Mesenchymal stem cell (in vitro differentiated cells and primary cell): Measurements from ENCODE around the gene SLC29A3.
A peak's percentile ranks its signal among the peaks of the same experiment; 100 is the strongest.

Source experiments
- DNase-seq: peaks from one replicate; pipeline ENCODE4 v3.0.0-alpha.2; 2013
- H2AFZ ChIP-seq: one replicate; pipeline ENCODE4 v1.6.1; 2013; ENCODE audit warnings: low read depth, mild to moderate bottlenecking, control low read depth, inconsistent platforms, low read length, moderate library complexity
- H2AK5ac ChIP-seq: 2 replicates; pipeline ENCODE4 v1.6.1; 2013; ENCODE audit warnings: low read length, moderate library complexity, mild to moderate bottlenecking, inconsistent platforms; ENCODE audit not compliant: severe bottlenecking
- H2BK120ac ChIP-seq: one replicate; pipeline ENCODE4 v1.6.1; 2013; ENCODE audit warnings: low read depth, mild to moderate bottlenecking, inconsistent platforms, low read length, moderate library complexity
- H2BK12ac ChIP-seq, 2 experiments: one replicate each; pipeline ENCODE4 v1.6.1; 2013; ENCODE audit warnings: inconsistent platforms in 2 of 2, low read length in 2 of 2, mild to moderate bottlenecking in 2 of 2, moderate library complexity in 2 of 2, control low read depth in 1 of 2
- H2BK15ac ChIP-seq: one replicate; pipeline ENCODE4 v1.6.1; 2013; ENCODE audit warnings: mild to moderate bottlenecking, low read depth, inconsistent platforms; ENCODE audit not compliant: poor library complexity, severe bottlenecking
- H2BK5ac ChIP-seq: 2 replicates; pipeline ENCODE4 v1.6.1; 2013; ENCODE audit warnings: low read depth, mild to moderate bottlenecking, low read length, control low read depth, inconsistent platforms; ENCODE audit not compliant: poor library complexity, severe bottlenecking
- H3K14ac ChIP-seq, 2 experiments: one replicate each; pipeline ENCODE4 v1.6.1; 2013; ENCODE audit warnings: inconsistent platforms in 2 of 2, low read length in 2 of 2, control low read depth in 1 of 2, mild to moderate bottlenecking in 1 of 2, moderate library complexity in 1 of 2
- H3K18ac ChIP-seq, 2 experiments: one replicate each; pipeline ENCODE4 v1.6.1; 2013; ENCODE audit warnings: inconsistent platforms in 2 of 2, low read length in 2 of 2, control low read depth in 1 of 2, low read depth in 1 of 2, mild to moderate bottlenecking in 1 of 2
- H3K23ac ChIP-seq, 2 experiments: one replicate each; pipeline ENCODE4 v1.6.1; 2013; ENCODE audit warnings: inconsistent platforms in 2 of 2, low read length in 2 of 2, mild to moderate bottlenecking in 2 of 2, moderate library complexity in 2 of 2, control low read depth in 1 of 2
- H3K27ac ChIP-seq: 2 replicates; pipeline ENCODE4 v1.5.1; 2013; ENCODE audit warnings: mild to moderate bottlenecking, moderate library complexity, low read length, control low read depth, inconsistent platforms; ENCODE audit not compliant: poor library complexity, severe bottlenecking
- H3K27me3 ChIP-seq, 2 experiments: 2 replicates each; pipeline versions ENCODE4 v1.6.1 to v1.7.0; 2013; ENCODE audit warnings: low read length in 2 of 2, mild to moderate bottlenecking in 2 of 2, moderate library complexity in 2 of 2, control low read depth in 1 of 2, inconsistent platforms in 1 of 2; ENCODE audit not compliant: control insufficient read depth in 1 of 2, insufficient read depth in 1 of 2
- H3K36me3 ChIP-seq, 2 experiments: 2 replicates each; pipeline versions ENCODE4 v1.6.1 to v1.7.0; 2013; ENCODE audit warnings: low read length in 2 of 2, control low read depth in 1 of 2, inconsistent platforms in 1 of 2, low read depth in 1 of 2, mild to moderate bottlenecking in 1 of 2; ENCODE audit not compliant: insufficient read depth in 2 of 2, control insufficient read depth in 1 of 2
- H3K4ac ChIP-seq, 2 experiments: one replicate each; pipeline ENCODE4 v1.6.1; 2013; ENCODE audit warnings: inconsistent platforms in 2 of 2, low read length in 2 of 2, mild to moderate bottlenecking in 2 of 2, moderate library complexity in 2 of 2, control low read depth in 1 of 2, low read depth in 1 of 2
- H3K4me1 ChIP-seq: 2 replicates; pipeline ENCODE4 v1.6.1; 2013; ENCODE audit warnings: low read depth, low read length, control low read depth; ENCODE audit not compliant: control insufficient read depth, insufficient read depth
- H3K4me2 ChIP-seq: 2 replicates; pipeline ENCODE4 v1.6.1; 2013; ENCODE audit warnings: low read length, mild to moderate bottlenecking, inconsistent platforms; ENCODE audit not compliant: poor library complexity, severe bottlenecking
- H3K4me3 ChIP-seq, 2 experiments: 2 replicates each; pipeline versions ENCODE4 v1.5.1 to v1.7.0; 2013; ENCODE audit warnings: low read length in 2 of 2, mild to moderate bottlenecking in 2 of 2, control low read depth in 1 of 2, low read depth in 1 of 2; ENCODE audit not compliant: insufficient read depth in 1 of 2
- H3K79me1 ChIP-seq: replicated peaks from 2 replicates; pipeline ENCODE4 v1.6.1; 2013; ENCODE audit warnings: mild to moderate bottlenecking, control low read depth, low read length, inconsistent platforms; ENCODE audit not compliant: poor library complexity, severe bottlenecking
- H3K9ac ChIP-seq: 2 replicates; pipeline ENCODE4 v1.7.0; 2013; ENCODE audit warnings: mild to moderate bottlenecking, low read length, moderate library complexity
- H3K9me3 ChIP-seq: 2 replicates; pipeline ENCODE4 v1.7.0; 2013; ENCODE audit warnings: mild to moderate bottlenecking, low read length; ENCODE audit not compliant: control insufficient read depth
- H4K8ac ChIP-seq: one replicate; pipeline ENCODE4 v1.6.1; 2013; ENCODE audit warnings: inconsistent platforms, mild to moderate bottlenecking, low read length, moderate library complexity
- H4K91ac ChIP-seq: one replicate; pipeline ENCODE4 v1.6.1; 2013; ENCODE audit warnings: mild to moderate bottlenecking, low read length, inconsistent platforms
- WGBS: methylation state at CpG from one replicate; pipeline ENCODE4 v1.1.7; 2013; ENCODE audit warnings: mixed read lengths; 5-methylcytosine and 5-hydroxymethylcytosine counted together

SLC29A3 gene

DNA sequence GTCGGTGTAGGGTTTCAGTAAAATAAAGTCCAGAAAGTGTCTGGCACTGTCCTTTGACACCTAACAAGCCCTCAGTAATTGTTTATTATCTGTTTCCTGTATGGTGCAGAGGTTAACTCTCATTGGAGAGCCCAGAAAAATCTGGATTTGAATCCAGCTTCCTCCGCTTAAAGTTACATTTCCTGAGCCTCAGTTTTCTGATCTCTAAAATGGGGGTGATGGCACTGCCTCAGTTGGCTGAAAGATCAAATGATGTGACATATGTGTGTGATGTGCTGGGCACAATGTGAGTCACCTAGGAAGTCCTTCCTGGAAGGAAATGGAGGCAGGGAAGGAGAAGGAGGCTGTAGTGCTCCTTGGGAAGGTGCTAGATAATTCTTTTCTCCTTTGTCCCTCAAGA, 63.0 kb downstream of the SLC29A3 start:
- H3K23ac ChIP-seq = no peak overlapping the region

DNA sequence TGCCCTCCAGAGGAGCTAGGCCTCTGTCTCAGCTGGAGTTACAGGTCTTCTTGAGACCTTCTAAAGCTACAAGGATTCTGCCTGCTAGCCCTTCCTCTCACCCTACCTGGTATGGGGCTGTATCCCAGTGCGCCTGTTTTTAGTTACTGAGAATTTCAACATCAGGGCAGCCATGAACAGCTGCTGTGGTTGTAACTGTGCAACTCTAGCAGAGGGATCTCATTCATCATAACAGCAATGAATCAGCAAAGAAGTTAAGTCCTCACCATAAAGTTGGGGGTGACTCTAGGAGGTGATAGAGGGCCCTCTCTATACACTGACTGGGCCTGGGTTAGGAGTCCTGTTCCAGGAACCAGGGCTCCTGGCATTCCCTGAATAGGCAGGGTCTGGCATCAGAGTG, 63.7 kb downstream of the SLC29A3 start:
- Histone ChIP-seq H3K36me3 (no peaks in the 10 kb centered on the region), H3K4me3 (no peak overlapping the region), H3K9ac (peak overlapping the region; percentile 9), H3K4ac (no peak overlapping the region), H2BK15ac (no peak overlapping the region), H3K23ac (no peak overlapping the region), H3K9me3 (no peaks in the 10 kb centered on the region), H3K4me2 (no peak overlapping the region), H2AFZ (no peak overlapping the region), H3K18ac (no peak overlapping the region), H3K79me1 (no peaks in the 10 kb centered on the region), H3K27me3 (peaks cover 3 to 58% of the 10 kb centered on the region in 2 experiments), H2AK5ac (no peak overlapping the region), H3K14ac (no peak overlapping the region), H2BK12ac (no peak overlapping the region), H3K27ac (no peak overlapping the region), H2BK5ac (no peak overlapping the region), H3K4me1 (no peaks in the 10 kb centered on the region), H4K8ac (no peak overlapping the region), H4K91ac (no peak overlapping the region), H2BK120ac (no peak overlapping the region)
- DNase-seq = no peak
- 100% methylated on average over 1 of the region's 1 CpG for WGBS

More for the DNA sequence above, 63.0 kb downstream of the SLC29A3 start:
- H4K8ac ChIP-seq = no peak overlapping the region
- H2BK120ac ChIP-seq = no peak overlapping the region
- no peak overlapping the region for H3K4ac ChIP-seq
- H2AFZ ChIP-seq = no peak overlapping the region
- H3K14ac ChIP-seq = no peak overlapping the region
- H2BK15ac ChIP-seq = no peak overlapping the region
- no peaks in the 10 kb centered on the region for H3K79me1 ChIP-seq
- no peaks in the 10 kb centered on the region for H3K36me3 ChIP-seq
- H3K4me3 ChIP-seq = no peak overlapping the region
- no peak overlapping the region for H3K4me2 ChIP-seq
- no peak for DNase-seq
- H3K27me3 ChIP-seq = peaks cover 0 to 53% of the 10 kb centered on the region in 2 experiments
- no peak overlapping the region for H4K91ac ChIP-seq
- H2BK12ac ChIP-seq = no peak overlapping the region
- no peak overlapping the region for H3K18ac ChIP-seq
- H2AK5ac ChIP-seq = no peak overlapping the region
- H2BK5ac ChIP-seq = no peak overlapping the region
- peaks cover 2% of the 10 kb centered on the region for H3K4me1 ChIP-seq
- H3K27ac ChIP-seq = no peak overlapping the region
- 98% methylated on average over 1 of the region's 2 CpGs for WGBS
- H3K9ac ChIP-seq = no peak overlapping the region
- no peaks in the 10 kb centered on the region for H3K9me3 ChIP-seq

- H4K8ac ChIP-seq = no peak overlapping the region
- H2BK5ac ChIP-seq = no peak overlapping the region
- H2AFZ ChIP-seq = no peak overlapping the region
- H3K4me3 ChIP-seq = no peak overlapping the region
- H2BK15ac ChIP-seq = no peak overlapping the region
- no peak overlapping the region for H2BK120ac ChIP-seq
- no peak overlapping the region for H3K18ac ChIP-seq
- H3K14ac ChIP-seq = no peak overlapping the region
- H4K91ac ChIP-seq = no peak overlapping the region
- no peak overlapping the region for H3K27ac ChIP-seq
- no peaks in the 10 kb centered on the region for H3K36me3 ChIP-seq
- no peaks in the 10 kb centered on the region for H3K9me3 ChIP-seq
- no peaks in the 10 kb centered on the region for H3K79me1 ChIP-seq
- H3K4me1 ChIP-seq = no peaks in the 10 kb centered on the region
- H3K4ac ChIP-seq = no peak overlapping the region
- WGBS = 21% methylated on average over 8 of the region's 10 CpGs
- H3K27me3 ChIP-seq = peaks cover 10 to 58% of the 10 kb centered on the region in 2 experiments
- no peak overlapping the region for H2BK12ac ChIP-seq
- DNase-seq = peak; percentile 44
- no peak overlapping the region for H3K4me2 ChIP-seq
- H3K23ac ChIP-seq = no peak overlapping the region
- H2AK5ac ChIP-seq = no peak overlapping the region
- no peak overlapping the region for H3K9ac ChIP-seq
These were observed 65.1 kb downstream of the SLC29A3 start for GRCh38 chr10:71383972-71384687.

- Histone ChIP-seq H3K4me3 (no peak overlapping the region), H3K27me3 (peaks cover 50 to 67% of the 10 kb centered on the region in 2 experiments), H3K23ac (no peak overlapping the region), H4K91ac (no peak overlapping the region), H3K9ac (no peak overlapping the region), H2BK120ac (no peak overlapping the region), H3K4me1 (no peaks in the 10 kb centered on the region), H4K8ac (no peak overlapping the region), H2AK5ac (no peak overlapping the region), H3K4me2 (no peak overlapping the region), H3K36me3 (no peaks in the 10 kb centered on the region), H3K27ac (no peak overlapping the region), H2BK15ac (no peak overlapping the region), H3K14ac (no peak overlapping the region), H3K4ac (no peak overlapping the region), H3K79me1 (no peaks in the 10 kb centered on the region), H2AFZ (no peak overlapping the region), H2BK5ac (no peak overlapping the region), H2BK12ac (no peak overlapping the region), H3K9me3 (no peaks in the 10 kb centered on the region), H3K18ac (no peak overlapping the region)
- WGBS = 81% methylated on average over 4 of the region's 5 CpGs
- DNase-seq = no peak
These were observed 69.1 kb downstream of the SLC29A3 start for GRCh38 chr10:71388171-71388570.
